ENCODE measurements around the gene CAMLG. TPM values are rescaled to one million over a fixed set of nuclear protein-coding genes. Genes with fewer than 3 reads are reported as not detected.
"Not testable (repeated sequence)": the region's sequence is repeated elsewhere in the genome, so short reads cannot be mapped to it uniquely, and the experiment has no call there.

CAMLG gene
- total RNA-seq: 41.0 TPM

DNA sequence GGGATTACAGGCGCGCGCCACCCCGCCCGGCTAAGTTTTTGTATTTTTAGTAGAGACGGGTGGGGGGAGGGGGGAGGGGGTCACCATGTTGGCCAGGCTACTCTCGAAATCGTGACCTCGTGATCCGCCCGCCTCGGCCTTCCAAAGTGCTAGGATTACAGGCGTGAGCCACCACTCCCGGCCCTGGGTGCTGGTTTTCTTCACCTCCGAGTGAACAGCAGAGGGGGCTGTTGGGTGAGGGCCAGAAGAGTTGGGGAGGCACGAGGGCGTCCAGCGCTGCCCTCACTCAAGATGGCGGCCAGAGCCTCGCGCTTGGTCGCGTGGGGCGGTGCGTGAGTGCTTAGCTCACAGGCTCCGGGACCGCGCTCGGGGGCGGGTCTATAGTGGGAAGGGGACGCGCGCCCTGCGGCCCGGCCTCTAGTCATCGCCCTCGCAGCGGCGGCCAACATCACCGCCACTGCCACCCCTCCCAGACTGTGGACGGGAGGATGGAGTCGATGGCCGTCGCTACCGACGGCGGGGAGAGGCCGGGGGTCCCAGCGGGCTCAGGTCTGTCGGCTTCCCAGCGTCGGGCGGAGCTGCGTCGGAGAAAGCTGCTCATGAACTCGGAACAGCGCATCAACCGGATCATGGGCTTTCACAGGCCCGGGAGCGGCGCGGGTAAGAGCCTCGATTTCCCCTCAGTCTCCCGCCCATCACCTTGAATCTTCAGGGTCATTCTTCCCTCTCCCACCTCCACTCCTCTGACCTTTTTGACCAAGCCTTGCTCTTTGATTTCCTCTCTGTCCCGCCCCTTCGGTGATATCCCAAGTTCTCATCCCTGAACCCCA is at the start of gene CAMLG:
TSS of gene CAMLG (plus strand) at position 416 of the 830 bp plus-strand sequence. CDS start at position 489, 73 bp downstream.
- Histone ChIP-seq H3K9me3 (ENCODE audit: low read depth, low read length) (no peaks in the 10 kb centered on the region), H3K4me3 (ENCODE audit: low read length) (peak within 1 kb of the TSS; percentile 97), H3K27me3 (ENCODE audit: insufficient read depth, low read length) (no peaks in the 10 kb centered on the region), H3K4me1 (ENCODE audit: insufficient read depth, low read length) (peaks cover 49% of the 10 kb centered on the region)

DNA sequence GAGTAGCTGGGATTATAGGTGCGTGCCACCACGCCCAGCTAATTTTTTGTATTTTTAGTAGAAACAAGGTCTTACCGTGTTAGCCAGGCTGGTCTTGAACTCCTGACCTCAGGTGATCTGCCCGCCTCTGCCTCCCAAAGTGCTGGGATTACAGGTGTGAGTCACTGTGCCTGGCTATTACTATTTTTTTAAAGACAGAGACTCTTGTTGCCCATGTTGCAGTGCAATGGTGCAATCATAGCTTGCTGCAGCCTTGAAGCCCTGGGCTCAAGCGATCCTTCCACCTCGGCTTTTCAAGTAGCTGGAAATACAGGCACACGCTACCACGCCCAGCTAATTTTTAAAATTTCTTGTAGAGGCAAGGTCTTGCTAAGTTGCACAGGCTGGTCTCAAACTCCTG is 48.2 kb upstream of the CAMLG start:
- not testable (repeated sequence) for H3K9me3 ChIP-seq (ENCODE audit: low read depth, low read length); H3K27me3 ChIP-seq (ENCODE audit: insufficient read depth, low read length); H3K4me3 ChIP-seq (ENCODE audit: low read length); H3K4me1 ChIP-seq (ENCODE audit: insufficient read depth, low read length)

DNA sequence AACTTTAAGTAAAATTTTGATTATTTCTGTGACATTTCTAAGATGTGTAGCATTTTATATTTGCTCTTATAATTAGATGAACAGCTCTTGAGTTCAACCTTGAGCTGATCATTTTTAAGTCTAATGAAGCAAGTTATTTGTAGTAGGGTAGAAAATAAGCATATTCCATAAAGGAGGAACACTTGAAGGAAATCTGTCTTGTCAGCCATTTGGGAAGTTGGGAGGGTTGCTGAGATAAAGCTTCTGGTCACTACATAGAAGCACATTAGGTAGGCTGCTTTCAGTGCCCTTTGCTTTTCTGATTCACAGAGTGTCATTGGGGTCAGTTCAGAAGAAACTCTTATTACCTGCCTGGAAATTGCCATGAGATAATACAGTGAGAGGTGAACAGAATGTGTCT is 45.6 kb upstream of the CAMLG start:
- Histone ChIP-seq H3K27me3 (ENCODE audit: insufficient read depth, low read length) (no peaks in the 10 kb centered on the region), H3K4me1 (ENCODE audit: insufficient read depth, low read length) (no peaks in the 10 kb centered on the region)

DNA sequence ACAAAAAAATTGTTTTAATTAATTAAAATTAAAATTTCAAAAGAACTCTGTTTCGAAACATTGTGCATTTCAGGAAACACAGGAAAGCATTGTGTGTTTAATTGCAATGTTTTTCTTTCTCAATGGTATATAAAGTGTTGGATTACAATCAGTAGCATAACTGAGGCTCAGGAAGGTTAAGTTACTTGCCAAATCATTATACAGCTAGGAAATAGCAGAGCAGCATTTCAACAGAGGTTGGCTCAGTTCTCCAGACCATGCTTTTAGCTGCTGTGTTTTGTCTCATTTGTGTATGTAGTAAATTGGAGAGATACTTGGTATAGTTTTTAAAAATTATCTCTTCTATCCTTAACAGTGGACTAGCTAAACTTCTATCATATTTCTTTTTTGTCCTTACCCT is 30.0 kb upstream of the CAMLG start:
- H3K9me3 ChIP-seq (ENCODE audit: low read depth, low read length): no peaks in the 10 kb centered on the region
- H3K27me3 ChIP-seq (ENCODE audit: insufficient read depth, low read length): no peaks in the 10 kb centered on the region
- H3K4me3 ChIP-seq (ENCODE audit: low read length): no peak overlapping the region
- H3K4me1 ChIP-seq (ENCODE audit: insufficient read depth, low read length): no peaks in the 10 kb centered on the region

More for the DNA sequence above, 45.6 kb upstream of the CAMLG start:
- Histone ChIP-seq H3K4me3 (ENCODE audit: low read length) (no peak overlapping the region), H3K9me3 (ENCODE audit: low read depth, low read length) (no peaks in the 10 kb centered on the region)

DNA sequence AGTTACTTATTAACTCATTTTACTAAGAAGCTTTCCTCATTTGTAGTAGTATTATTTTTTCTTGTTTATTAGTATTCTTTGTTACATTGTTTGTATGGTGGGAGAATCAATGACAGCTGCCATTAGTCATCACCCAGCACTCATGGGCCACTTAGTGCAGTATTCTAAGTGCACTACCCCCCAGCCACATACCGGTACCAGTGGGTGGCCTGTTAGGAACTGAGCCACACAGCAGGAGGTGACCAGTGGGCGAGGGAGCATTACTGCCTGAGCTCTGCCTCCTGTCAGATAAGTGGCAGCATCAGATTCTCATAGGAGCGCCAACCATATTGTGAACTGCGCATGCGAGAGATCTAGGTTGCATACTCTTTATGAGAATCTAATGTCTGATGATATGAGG is 24.2 kb upstream of the CAMLG start:
- no peak overlapping the region for H3K4me3 ChIP-seq (ENCODE audit: low read length)
- no peaks in the 10 kb centered on the region for H3K27me3 ChIP-seq (ENCODE audit: insufficient read depth, low read length)
- no peaks in the 10 kb centered on the region for H3K9me3 ChIP-seq (ENCODE audit: low read depth, low read length)
- H3K4me1 ChIP-seq (ENCODE audit: insufficient read depth, low read length): no peaks in the 10 kb centered on the region

DNA sequence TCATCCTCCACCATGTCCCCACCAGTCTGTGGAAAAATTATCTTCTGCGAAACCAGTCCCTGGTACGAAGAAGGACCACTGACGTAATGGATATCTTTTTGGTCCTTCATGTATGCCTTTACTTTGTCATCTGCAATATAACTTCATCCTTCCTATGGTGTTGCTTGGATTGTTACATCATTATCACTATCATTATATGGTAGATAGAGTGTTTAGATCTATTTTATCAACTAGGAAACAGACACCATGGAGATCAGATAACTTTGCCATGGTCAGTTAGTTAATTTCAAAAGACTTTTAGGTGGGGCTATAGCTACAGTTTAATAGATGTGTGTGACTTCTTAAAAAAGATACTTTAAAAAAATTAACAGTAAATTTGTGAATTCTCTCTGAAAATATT is 23.8 kb upstream of the CAMLG start:
- H3K4me1 ChIP-seq (ENCODE audit: insufficient read depth, low read length): no peaks in the 10 kb centered on the region
- no peaks in the 10 kb centered on the region for H3K27me3 ChIP-seq (ENCODE audit: insufficient read depth, low read length)
- no peaks in the 10 kb centered on the region for H3K9me3 ChIP-seq (ENCODE audit: low read depth, low read length)
- H3K4me3 ChIP-seq (ENCODE audit: low read length): no peak overlapping the region

DNA sequence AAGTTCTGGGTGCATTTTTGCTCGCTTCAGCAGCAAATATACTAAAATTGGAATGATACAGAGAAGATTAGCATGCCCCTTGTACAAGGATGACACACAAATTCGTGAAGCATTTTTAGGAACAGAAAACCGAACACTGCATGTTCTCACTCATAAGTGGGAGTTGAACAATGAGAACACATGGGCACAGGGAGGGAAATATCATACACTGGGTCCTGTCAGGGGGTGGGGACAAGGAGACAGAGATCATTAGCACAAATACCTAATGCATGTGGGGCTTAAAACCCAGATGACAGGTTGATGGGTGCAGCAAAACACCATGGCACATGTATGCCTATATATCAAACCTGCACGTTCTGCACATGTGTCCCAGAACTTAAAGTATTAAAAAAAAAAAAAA is 22.9 kb upstream of the CAMLG start:
- H3K9me3 ChIP-seq (ENCODE audit: low read depth, low read length); H3K4me1 ChIP-seq (ENCODE audit: insufficient read depth, low read length); H3K4me3 ChIP-seq (ENCODE audit: low read length); H3K27me3 ChIP-seq (ENCODE audit: insufficient read depth, low read length): not testable (repeated sequence)

DNA sequence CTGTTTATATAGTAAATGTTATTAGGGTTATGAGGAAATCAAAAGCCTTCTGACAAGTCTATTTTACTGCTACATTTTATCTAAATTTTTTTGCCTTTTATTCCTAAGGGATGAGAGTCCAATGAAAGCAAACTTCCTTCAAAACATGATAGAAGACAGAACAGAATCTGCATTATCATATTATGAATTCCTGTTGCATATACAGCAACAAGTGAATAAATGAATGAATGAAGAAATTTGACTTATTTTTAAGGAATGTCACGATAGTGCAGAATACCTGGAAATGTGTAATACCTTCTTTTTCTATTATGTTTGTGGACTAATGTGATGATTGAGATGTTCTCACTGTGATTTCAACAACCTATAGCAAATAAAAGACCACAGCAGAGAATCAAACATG is 13.5 kb upstream of the CAMLG start:
- Histone ChIP-seq H3K4me1 (ENCODE audit: insufficient read depth, low read length) (no peaks in the 10 kb centered on the region), H3K27me3 (ENCODE audit: insufficient read depth, low read length) (no peaks in the 10 kb centered on the region), H3K4me3 (ENCODE audit: low read length) (no peak overlapping the region), H3K9me3 (ENCODE audit: low read depth, low read length) (no peaks in the 10 kb centered on the region)

DNA sequence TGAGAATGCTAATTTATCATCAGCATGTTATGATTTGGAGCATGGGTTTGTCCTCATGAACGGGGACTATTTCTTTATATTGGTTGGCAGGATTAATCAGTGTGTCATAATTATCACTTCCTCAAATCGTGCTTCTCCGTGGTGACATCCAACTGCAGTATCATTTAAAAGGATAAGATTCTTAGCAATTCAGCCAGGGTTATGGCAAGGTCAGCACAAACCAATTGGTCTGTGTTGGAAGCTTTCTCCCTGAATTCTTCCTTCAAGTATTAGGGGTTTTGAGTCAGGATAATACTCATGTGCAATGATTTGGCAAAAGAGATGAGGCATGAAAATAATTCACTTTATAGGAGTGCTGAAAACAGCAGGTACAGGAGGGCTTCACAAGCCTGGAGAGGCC is 5.5 kb upstream of the CAMLG start:
- H3K4me3 ChIP-seq (ENCODE audit: low read length): no peak overlapping the region

DNA sequence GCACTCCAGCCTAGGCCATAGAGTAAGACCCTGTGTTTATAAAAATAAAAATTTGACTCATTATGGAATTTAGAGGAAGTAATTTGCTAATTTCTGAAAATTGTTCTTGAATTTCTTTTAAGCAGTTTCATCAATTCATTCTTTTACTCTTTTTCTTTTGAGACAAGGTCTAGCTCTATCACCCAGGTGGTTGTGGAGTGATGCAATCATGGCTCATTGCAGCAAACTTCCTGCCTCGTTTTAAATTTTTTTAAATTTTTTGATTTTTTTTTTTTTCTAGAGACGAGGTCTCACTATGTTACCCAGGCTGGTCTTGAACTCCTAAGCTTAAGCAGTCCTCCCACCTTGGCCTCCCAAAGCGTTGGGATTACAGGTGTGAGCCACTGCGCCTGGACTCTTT is 3.1 kb upstream of the CAMLG start:
- H3K9me3 ChIP-seq (ENCODE audit: low read depth, low read length): no peaks in the 10 kb centered on the region
- no peaks in the 10 kb centered on the region for H3K27me3 ChIP-seq (ENCODE audit: insufficient read depth, low read length)
- H3K4me1 ChIP-seq (ENCODE audit: insufficient read depth, low read length): peaks cover 45% of the 10 kb centered on the region
- H3K4me3 ChIP-seq (ENCODE audit: low read length): no peak overlapping the region

More for the DNA sequence above, 5.5 kb upstream of the CAMLG start:
- H3K4me1 ChIP-seq (ENCODE audit: insufficient read depth, low read length): peaks cover 29% of the 10 kb centered on the region
- H3K9me3 ChIP-seq (ENCODE audit: low read depth, low read length): no peaks in the 10 kb centered on the region
- H3K27me3 ChIP-seq (ENCODE audit: insufficient read depth, low read length): no peaks in the 10 kb centered on the region

DNA sequence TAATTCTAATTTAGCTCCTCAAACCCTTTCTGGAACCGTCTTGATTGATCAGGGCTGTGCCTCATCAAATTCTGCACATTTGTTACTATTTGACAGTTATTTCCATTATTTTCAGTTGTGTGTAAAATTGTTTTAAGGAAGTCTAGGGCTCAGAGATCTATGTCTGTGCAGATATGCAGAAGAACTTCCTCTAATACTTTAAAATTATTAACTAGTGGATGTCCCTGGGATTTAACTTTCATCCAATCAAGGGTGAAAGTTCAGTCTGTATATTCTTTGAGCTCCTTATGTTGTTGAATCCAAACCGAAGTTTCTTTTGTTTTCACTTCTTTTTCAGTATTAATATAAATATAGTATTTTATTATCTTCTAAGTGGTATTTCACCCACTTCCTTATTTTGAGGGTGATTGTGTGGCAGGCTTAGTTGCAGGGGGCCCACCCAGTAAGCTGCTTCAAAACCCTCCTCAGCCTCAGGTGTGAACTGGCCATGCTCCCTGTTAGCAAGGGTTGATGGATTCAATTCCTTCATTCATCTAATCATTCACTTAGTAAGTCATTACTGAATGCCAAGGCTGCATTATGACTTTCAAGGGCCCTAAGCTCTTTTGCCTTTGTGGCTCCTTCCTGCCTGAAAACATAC is 2.1 kb upstream of the CAMLG start:
- no peaks in the 10 kb centered on the region for H3K9me3 ChIP-seq (ENCODE audit: low read depth, low read length)
- peaks cover 49% of the 10 kb centered on the region for H3K4me1 ChIP-seq (ENCODE audit: insufficient read depth, low read length)
- no peak overlapping the region for H3K4me3 ChIP-seq (ENCODE audit: low read length)
- no peaks in the 10 kb centered on the region for H3K27me3 ChIP-seq (ENCODE audit: insufficient read depth, low read length)

DNA sequence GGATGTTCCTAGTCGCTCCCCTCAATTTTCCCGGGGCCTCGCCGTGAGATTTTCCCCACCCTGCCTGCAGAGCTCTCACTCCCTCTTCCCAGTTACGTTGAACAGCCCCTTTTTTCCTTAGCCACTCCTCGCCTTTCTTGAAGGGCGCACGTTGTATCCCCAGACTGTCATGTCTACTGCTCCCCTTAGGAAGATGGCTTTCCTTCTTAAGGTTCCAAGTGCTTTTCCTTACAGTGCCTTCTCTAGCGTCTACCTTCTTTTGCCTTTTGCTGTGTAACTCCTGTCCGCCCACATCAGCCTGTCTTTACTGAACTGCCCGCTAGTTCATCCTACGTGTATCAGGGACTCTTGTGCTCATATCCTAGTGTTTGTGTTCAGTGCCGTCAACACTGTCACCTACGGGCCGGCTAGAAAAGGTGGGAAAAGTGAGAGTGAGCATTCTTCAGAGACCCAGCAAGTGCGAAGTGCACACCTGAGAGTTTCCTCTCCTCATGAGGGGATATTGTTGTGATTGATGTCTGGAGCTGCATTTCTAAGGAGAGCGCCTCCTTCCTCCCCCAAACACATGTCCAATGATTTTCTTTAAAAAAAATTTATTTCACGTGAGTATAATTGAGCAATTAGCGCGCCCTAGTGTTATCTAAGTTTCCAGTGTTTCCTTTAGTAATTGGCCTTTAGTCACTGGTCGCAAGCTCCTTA is 764 bp downstream of the CAMLG start:
- H3K9me3 ChIP-seq (ENCODE audit: low read depth, low read length): no peaks in the 10 kb centered on the region
- H3K4me3 ChIP-seq (ENCODE audit: low read length): peak overlapping the region; percentile 97
- no peaks in the 10 kb centered on the region for H3K27me3 ChIP-seq (ENCODE audit: insufficient read depth, low read length)
- peaks cover 49% of the 10 kb centered on the region for H3K4me1 ChIP-seq (ENCODE audit: insufficient read depth, low read length)

DNA sequence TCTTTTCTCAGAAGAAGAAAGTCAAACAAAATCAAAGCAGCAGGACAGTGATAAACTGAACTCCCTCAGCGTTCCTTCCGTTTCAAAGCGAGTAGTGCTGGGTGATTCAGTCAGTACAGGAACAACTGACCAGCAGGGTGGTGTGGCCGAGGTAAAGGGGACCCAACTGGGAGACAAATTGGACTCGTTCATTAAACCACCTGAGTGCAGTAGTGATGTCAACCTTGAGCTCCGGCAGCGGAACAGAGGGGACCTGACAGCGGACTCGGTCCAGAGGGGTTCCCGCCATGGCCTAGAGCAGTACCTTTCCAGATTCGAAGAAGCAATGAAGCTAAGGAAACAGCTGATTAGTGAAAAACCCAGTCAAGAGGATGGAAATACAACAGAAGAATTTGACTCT is 2.7 kb downstream of the CAMLG start:
- H3K4me3 ChIP-seq (ENCODE audit: low read length): no peak overlapping the region
- H3K4me1 ChIP-seq (ENCODE audit: insufficient read depth, low read length): peaks cover 36% of the 10 kb centered on the region
- no peaks in the 10 kb centered on the region for H3K9me3 ChIP-seq (ENCODE audit: low read depth, low read length)
- no peaks in the 10 kb centered on the region for H3K27me3 ChIP-seq (ENCODE audit: insufficient read depth, low read length)

DNA sequence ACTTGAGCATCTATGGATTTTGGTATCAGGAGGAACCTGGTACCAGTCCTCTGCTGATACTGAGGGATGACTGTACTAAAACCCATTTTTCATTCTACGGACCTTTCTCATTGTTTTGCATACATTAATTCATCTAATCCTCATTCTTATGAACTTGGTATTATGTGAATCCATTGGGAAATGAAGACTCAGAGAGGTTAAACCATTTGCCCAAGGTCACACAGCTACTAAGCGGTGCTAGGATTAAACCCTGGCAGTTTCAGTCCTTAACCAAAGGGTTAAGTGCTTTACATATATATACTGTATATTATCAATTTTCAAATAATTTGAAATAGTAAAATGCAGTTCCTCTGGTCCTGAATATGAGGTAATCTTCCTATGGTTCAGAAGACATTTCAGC is 3.8 kb downstream of the CAMLG start:
- H3K4me3 ChIP-seq (ENCODE audit: low read length): no peak overlapping the region
- H3K27me3 ChIP-seq (ENCODE audit: insufficient read depth, low read length): no peaks in the 10 kb centered on the region
- H3K9me3 ChIP-seq (ENCODE audit: low read depth, low read length): no peaks in the 10 kb centered on the region
- H3K4me1 ChIP-seq (ENCODE audit: insufficient read depth, low read length): peaks cover 26% of the 10 kb centered on the region

DNA sequence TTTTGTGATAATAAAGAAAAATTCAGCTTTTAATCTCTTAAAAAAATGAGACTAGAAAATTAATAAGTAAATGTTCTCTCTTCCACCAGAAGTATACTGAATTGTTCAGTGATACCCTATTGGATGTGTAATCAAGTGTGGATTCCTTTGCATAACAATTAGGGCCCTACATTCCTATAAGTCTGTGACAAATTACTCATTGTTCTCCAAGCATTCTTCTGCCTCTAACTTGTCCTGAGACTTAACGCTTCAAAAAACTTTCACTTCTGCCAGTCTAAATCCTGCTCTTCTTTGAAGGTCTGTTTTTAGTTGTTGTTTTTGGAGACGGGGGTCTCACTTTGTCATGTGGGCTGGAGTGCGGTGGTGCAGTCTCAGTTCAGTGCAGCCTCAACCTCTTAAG is 11.1 kb downstream of the CAMLG start:
- Histone ChIP-seq H3K27me3 (ENCODE audit: insufficient read depth, low read length) (no peaks in the 10 kb centered on the region), H3K9me3 (ENCODE audit: low read depth, low read length) (no peaks in the 10 kb centered on the region), H3K4me1 (ENCODE audit: insufficient read depth, low read length) (no peaks in the 10 kb centered on the region), H3K4me3 (ENCODE audit: low read length) (no peak overlapping the region)
